Sigmoid colon (tissue), 7 donors: ENCODE results near the gene TTC6. TPM values are rescaled to one million over a fixed set of nuclear protein-coding genes. Genes with fewer than 3 reads are reported as not detected.

ENCODE experiments used
- DNase-seq: peaks from one replicate; pipeline ENCODE4 v3.0.0-alpha.2; 2019
- H3K27ac ChIP-seq, 4 donors: fragments of 200-600 bp; sonication (generic); one replicate each; pipeline ENCODE4 v1.5.1; 2016 to 2019; ENCODE audit warnings: mild to moderate bottlenecking in 1 of 4
- H3K27me3 ChIP-seq, 3 donors: fragments of 200-600 bp; sonication (generic); one replicate each; pipeline ENCODE4 v1.5.1; 2019; ENCODE audit warnings: mild to moderate bottlenecking in 1 of 3
- H3K36me3 ChIP-seq, 4 donors: fragments of 200-600 bp; sonication (generic); one replicate each; pipeline ENCODE4 v1.5.1; 2016 to 2019
- H3K4me1 ChIP-seq, 4 donors: fragments of 200-600 bp; sonication (generic); one replicate each; pipeline ENCODE4 v1.5.1; 2017 to 2019
- H3K4me3 ChIP-seq, 4 donors: fragments of 200-600 bp; sonication (generic); one replicate each; pipeline ENCODE4 v1.5.1; 2017 to 2019; ENCODE audit warnings: mild to moderate bottlenecking in 2 of 4, moderate library complexity in 1 of 4
- H3K9me3 ChIP-seq, 4 donors: fragments of 200-600 bp in 3 of 4; sonication (generic) in 3 of 4; one replicate each; pipeline versions ENCODE4 v1.5.1 to v1.6.1; 2013 to 2019
- EP300 ChIP-seq, 4 donors: sonication (generic); formaldehyde crosslinking; IDR thresholded peaks; one replicate each; pipeline ENCODE4 v1.6.1; 2017; ENCODE audit warnings: antibody characterized with exemption in 4 of 4
- POLR2A ChIP-seq, 2 donors: fragments of 450-650 bp; IDR thresholded peaks; one replicate each; pipeline ENCODE4 v1.6.1; 2016; ENCODE audit warnings: antibody characterized with exemption in 2 of 2, mild to moderate bottlenecking in 2 of 2, moderate library complexity in 2 of 2
- POLR2AphosphoS5 ChIP-seq, 4 donors: sonication (generic); formaldehyde crosslinking; IDR thresholded peaks; one replicate each; pipeline ENCODE4 v1.6.1; 2017; ENCODE audit warnings: antibody characterized with exemption in 4 of 4
- WGBS, 2 donors: extraction: QIAGEN DNeasy Blood & Tissue Kit; methylation state at CpG; one replicate each; pipeline ENCODE4 v1.1.7; 2013; 5-methylcytosine and 5-hydroxymethylcytosine counted together
- intact Hi-C: fragments of 100-400 bp; cut with DNase I; formaldehyde crosslinking; loops from one replicate; pipeline ENCODE4 v1.15.1; 2023
- polyA plus RNA-seq, 3 donors: library from polyadenylated mRNA; stranded (reverse); fragments of 200-250 nt; gene quantifications; one replicate each; pipeline ENCODE4 v1.2.3, GENCODE V29; 2013
- total RNA-seq, 4 donors: library from RNA; depleted of rRNA; stranded (reverse); fragments of >200 nt; gene quantifications; one replicate each; pipeline ENCODE4 v1.1.0, GENCODE V29; 2016
- TF ChIP-seq, protein P1 (sequence below), 4 experiments: fragments of 450-650 bp in 3 of 4; fragments of 200-600 bp in 1 of 4; IDR thresholded peaks; one replicate each; pipeline ENCODE4 v1.5.1; 2016 to 2019; ENCODE audit warnings: antibody characterized with exemption in 4 of 4, mild to moderate bottlenecking in 3 of 4, moderate library complexity in 2 of 4
- donor health status: healthy with polysubstance abuse.
- donor health status: Bipolar disorder and iron deficiency.
- donor health status: healthy.

Gene TTC6
- total and polyA plus RNA-seq, 7 donors = 0.23 to 1.1 TPM; not detected in 5

DNA sequence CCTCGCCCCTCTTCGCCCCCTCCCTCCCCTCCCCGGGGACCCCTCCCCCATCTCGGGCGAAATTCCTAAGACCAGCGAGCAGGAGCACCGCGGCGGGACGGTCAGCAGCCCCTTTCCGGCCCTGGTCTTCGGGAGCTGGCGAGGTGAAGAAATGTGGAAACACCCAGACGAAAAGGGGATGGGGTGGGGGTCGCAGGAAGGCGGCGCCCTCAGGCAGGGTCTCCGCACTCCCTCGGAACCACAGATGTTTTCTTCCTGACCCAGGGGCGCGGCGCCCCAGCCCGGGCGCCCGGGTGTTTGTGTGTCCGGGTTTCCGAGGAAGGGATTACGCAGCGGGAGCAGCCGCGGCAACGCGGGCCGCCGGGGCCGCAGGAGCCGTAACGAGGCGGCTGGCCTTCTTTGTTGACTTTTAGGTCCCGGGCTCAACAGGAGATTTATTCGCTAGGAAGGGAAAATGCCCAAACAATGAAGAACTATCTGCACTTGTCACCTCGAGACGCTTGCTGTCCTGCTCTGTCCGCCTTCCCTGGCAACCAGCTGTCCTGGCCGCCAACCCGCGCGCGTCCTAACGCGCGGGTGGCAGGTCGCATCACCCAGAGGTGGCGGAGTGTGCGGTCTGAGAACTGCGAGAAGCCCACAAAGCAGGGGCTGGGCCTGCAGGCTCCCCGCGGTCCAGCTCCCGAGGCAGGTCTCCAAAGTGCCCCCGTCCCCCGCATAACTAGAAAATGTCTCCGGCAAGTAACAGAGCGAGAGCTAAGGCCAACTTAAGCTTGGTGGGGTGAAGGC, 7.4 kb upstream of the TTC6 start:
- peaks cover 73 to 100% (median 100%) of the 10 kb centered on the region in 3 donors for H3K27me3 ChIP-seq
- peaks cover 0 to 38% (median 30%) of the 10 kb centered on the region in 4 donors for H3K4me1 ChIP-seq
- no peak for DNase-seq
- peak overlapping the region in 2 of 4 donors; percentile 2 to 7 for H3K4me3 ChIP-seq
- no peaks in the 10 kb centered on the region for H3K9me3 ChIP-seq
- TF ChIP-seq POLR2AphosphoS5 (IDR thresholded peaks at IDR 0.05) = no peak
- no peaks in the 10 kb centered on the region for H3K36me3 ChIP-seq
- intact Hi-C loops = loop anchor here (10.0 kb wide), 1 partner anchor 287 kb away; no protein-coding TSS in a partner anchor
- no peak overlapping the region for H3K27ac ChIP-seq
- 1 to 4% methylated on average over 63 of the region's 63 CpGs for WGBS, 2 donors

DNA sequence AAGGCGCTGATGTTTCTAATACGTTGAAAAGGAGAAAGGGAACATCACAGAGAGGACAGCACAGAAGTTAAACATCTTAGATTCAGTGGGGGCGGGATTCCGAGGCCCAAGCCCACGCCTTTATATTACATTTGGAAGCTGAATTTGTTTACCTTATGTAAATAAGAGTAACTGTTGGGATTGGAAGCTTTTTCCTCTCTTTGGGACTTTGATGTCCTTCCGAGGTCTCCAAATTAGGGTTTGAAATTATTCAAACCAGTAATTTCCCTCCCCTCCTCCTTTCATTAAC, 6.8 kb upstream of the TTC6 start:
- H3K36me3 ChIP-seq = no peaks in the 10 kb centered on the region
- no peak for DNase-seq
- no peak for TF ChIP-seq POLR2A (IDR thresholded peaks at IDR 0.05)
- 4 to 15% methylated on average over 6 of the region's 6 CpGs for WGBS, 2 donors
- H3K27me3 ChIP-seq = peaks cover 76 to 100% (median 100%) of the 10 kb centered on the region in 3 donors
- H3K9me3 ChIP-seq = no peaks in the 10 kb centered on the region
- no peak overlapping the region for H3K27ac ChIP-seq
- H3K4me3 ChIP-seq = no peak overlapping the region
- H3K4me1 ChIP-seq = peaks cover 0 to 35% (median 27%) of the 10 kb centered on the region in 4 donors
- intact Hi-C loops = loop anchor here (10.0 kb wide), 1 partner anchor 286 kb away; no protein-coding TSS in a partner anchor

DNA sequence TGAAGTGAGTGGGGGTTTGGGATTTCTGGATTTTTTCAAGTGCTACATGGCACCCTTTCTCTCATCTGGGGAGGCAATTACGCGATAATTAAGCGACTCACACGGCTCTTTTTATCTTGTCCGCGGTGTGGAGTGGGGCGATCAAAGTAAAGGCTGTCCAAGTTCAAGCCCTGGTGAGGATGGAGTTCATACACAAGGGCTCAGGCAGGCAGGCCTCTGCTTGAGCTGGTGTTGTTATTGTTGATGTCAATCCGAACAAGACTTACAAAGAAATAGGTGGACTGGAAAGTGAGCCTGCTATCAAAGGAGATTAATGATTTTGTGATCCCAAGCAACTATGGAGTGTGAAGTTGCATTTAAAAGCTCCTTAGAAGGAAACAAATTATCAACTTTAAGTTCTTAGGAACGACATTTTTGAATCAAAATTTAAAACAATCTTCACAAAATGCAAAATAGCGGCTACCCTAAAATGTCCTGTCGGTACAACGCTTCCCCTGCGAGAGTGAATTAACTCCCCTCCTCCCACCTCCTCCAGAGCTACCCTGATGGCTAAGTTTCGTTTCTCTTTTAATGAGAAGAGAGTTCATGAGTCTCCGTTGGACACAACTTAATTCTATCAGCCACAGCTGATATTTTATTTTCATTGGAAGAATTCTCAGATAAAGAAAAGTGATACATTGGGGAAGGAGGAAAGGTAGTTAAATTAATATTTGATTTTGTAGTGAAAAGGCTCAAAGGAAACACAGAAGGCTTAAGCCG, 6.3 kb upstream of the TTC6 start:
- H3K9me3 ChIP-seq = no peaks in the 10 kb centered on the region
- no peaks in the 10 kb centered on the region for H3K36me3 ChIP-seq
- peaks cover 0 to 33% (median 25%) of the 10 kb centered on the region in 4 donors for H3K4me1 ChIP-seq
- H3K27me3 ChIP-seq = peaks cover 76 to 100% (median 100%) of the 10 kb centered on the region in 3 donors
- intact Hi-C loops = loop anchor here (10.0 kb wide), 1 partner anchor 286 kb away; no protein-coding TSS in a partner anchor
- 4 to 8% methylated on average over 16 of the region's 16 CpGs for WGBS, 2 donors
- no peak for DNase-seq
- no peak overlapping the region for H3K4me3 ChIP-seq
- peak in 1 of 4 donors; percentile 43 for TF ChIP-seq POLR2AphosphoS5 (IDR thresholded peaks at IDR 0.05)
- TF ChIP-seq, protein P1, sequence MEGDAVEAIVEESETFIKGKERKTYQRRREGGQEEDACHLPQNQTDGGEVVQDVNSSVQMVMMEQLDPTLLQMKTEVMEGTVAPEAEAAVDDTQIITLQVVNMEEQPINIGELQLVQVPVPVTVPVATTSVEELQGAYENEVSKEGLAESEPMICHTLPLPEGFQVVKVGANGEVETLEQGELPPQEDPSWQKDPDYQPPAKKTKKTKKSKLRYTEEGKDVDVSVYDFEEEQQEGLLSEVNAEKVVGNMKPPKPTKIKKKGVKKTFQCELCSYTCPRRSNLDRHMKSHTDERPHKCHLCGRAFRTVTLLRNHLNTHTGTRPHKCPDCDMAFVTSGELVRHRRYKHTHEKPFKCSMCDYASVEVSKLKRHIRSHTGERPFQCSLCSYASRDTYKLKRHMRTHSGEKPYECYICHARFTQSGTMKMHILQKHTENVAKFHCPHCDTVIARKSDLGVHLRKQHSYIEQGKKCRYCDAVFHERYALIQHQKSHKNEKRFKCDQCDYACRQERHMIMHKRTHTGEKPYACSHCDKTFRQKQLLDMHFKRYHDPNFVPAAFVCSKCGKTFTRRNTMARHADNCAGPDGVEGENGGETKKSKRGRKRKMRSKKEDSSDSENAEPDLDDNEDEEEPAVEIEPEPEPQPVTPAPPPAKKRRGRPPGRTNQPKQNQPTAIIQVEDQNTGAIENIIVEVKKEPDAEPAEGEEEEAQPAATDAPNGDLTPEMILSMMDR (IDR thresholded peaks at IDR 0.05) = no peak
- H3K27ac ChIP-seq = no peak overlapping the region

DNA sequence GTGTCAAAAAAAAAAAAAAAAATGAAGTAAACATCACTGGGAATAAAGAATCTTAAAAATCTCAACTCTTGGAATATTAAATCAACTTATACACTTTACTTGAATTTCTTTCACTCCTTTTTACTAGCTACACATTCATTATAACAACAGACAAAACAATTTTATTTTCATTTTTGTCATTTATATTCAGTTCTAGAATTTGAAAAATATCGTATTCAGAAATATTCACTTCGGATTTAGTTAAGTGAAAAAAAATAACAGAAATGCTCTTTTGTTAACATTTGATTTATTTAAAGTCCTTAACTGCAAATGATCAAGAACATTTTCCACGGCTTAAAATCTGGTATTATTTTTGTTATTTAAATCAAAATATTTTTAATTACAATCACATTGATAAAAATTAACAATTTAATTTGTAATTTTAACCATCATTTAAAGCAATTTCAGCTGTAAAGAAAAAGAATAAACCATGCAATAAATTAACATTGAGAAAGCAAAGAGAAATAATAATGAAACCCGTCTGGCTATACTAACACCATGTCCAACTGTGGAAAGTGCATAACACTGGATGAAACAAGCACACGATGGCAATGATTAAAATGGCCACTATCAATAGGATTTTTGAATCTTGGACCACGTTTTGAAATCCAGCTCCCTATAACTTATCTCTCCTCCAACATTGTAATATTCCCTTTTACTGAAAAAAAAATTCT, 5.6 kb upstream of the TTC6 start:
- Histone ChIP-seq H3K4me1 (peaks cover 0 to 32% (median 25%) of the 10 kb centered on the region in 4 donors), H3K9me3 (no peaks in the 10 kb centered on the region), H3K4me3 (no peak overlapping the region), H3K27me3 (peaks cover 75 to 100% (median 99%) of the 10 kb centered on the region in 3 donors), H3K27ac (no peak overlapping the region), H3K36me3 (no peaks in the 10 kb centered on the region)
- 3 to 13% methylated on average over 6 of the region's 6 CpGs for WGBS, 2 donors
- intact Hi-C loops = loop anchor here (10.0 kb wide), 1 partner anchor 285 kb away; no protein-coding TSS in a partner anchor
- no peak for DNase-seq
- TF ChIP-seq POLR2AphosphoS5 (IDR thresholded peaks at IDR 0.05) (no peak), POLR2A (IDR thresholded peaks at IDR 0.05) (no peak), EP300 (IDR thresholded peaks at IDR 0.05) (no peak)
- TF ChIP-seq, protein P1 (IDR thresholded peaks at IDR 0.05) = no peak

DNA sequence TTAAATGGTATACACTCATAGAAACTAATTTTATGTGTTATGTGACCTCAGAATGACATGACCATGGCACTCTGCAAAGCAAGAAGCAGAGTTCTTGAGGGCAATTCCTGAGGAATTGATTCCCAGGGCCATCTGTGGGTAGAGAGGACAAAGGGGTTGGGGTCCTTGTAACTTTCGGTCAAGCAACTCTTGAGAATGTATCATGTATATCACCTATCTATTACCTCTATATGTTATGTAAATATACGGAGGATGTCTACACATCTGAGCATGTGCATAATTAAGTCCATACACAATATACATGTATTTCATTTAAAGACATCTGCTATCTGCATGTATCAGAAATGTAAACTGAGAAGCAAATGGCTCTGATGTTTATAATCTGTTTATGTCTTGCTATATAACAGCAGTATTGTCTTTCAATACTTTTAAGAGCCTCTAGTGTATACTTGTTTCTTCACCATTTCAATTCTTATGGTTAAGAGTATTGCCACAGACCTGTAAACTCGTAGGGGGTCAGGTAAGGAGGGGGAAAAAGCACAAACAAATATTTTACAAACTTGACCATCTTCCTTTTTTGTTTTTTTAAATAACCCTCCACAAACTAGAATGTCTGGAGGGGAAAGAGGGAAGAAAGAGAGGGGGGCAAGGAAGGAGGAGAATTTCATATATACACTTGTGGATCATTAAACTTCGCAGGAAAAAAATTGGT, 4.8 kb upstream of the TTC6 start:
- intact Hi-C loops = no loop called here
- WGBS, 2 donors = 6 to 11% methylated on average over 4 of the region's 4 CpGs
- Histone ChIP-seq H3K9me3 (no peaks in the 10 kb centered on the region), H3K36me3 (no peaks in the 10 kb centered on the region), H3K27me3 (peaks cover 74 to 98% (median 97%) of the 10 kb centered on the region in 3 donors), H3K4me3 (no peak overlapping the region), H3K27ac (no peak overlapping the region), H3K4me1 (peaks cover 0 to 32% (median 26%) of the 10 kb centered on the region in 4 donors)
- TF ChIP-seq POLR2AphosphoS5 (IDR thresholded peaks at IDR 0.05) (peak in 1 of 4 donors; percentile 1), EP300 (IDR thresholded peaks at IDR 0.05) (no peak)
- DNase-seq = no peak
